Mononuclear cell (primary cell): ENCODE results near the gene PLEKHA7. TPM values are rescaled to one million over a fixed set of nuclear protein-coding genes. Genes with fewer than 3 reads are reported as not detected.

ENCODE experiments used
- H3K27me3 ChIP-seq: 2 replicates; pipeline ENCODE4 v1.6.0; 2011; ENCODE audit warnings: low read length, control low read depth; ENCODE audit not compliant: insufficient read depth
- H3K4me1 ChIP-seq: 2 replicates; pipeline ENCODE4 v1.5.1; 2011; ENCODE audit warnings: mild to moderate bottlenecking, low read length, control low read depth; ENCODE audit not compliant: insufficient read depth
- H3K4me3 ChIP-seq: 2 replicates; pipeline ENCODE4 v1.5.1; 2011; ENCODE audit warnings: mild to moderate bottlenecking, low read length, moderate library complexity
- H3K9me3 ChIP-seq: 2 replicates; pipeline ENCODE4 v1.5.1; 2011; ENCODE audit warnings: low read depth, mild to moderate bottlenecking, control low read depth, low read length
- total RNA-seq: library from RNA; depleted of rRNA; stranded (reverse); fragments of >200 nt; gene quantifications from one replicate; pipeline ENCODE4 v1.2.3, GENCODE V29; 2012

PLEKHA7 gene
- total RNA-seq, 1 donor, result 1.7 TPM

DNA sequence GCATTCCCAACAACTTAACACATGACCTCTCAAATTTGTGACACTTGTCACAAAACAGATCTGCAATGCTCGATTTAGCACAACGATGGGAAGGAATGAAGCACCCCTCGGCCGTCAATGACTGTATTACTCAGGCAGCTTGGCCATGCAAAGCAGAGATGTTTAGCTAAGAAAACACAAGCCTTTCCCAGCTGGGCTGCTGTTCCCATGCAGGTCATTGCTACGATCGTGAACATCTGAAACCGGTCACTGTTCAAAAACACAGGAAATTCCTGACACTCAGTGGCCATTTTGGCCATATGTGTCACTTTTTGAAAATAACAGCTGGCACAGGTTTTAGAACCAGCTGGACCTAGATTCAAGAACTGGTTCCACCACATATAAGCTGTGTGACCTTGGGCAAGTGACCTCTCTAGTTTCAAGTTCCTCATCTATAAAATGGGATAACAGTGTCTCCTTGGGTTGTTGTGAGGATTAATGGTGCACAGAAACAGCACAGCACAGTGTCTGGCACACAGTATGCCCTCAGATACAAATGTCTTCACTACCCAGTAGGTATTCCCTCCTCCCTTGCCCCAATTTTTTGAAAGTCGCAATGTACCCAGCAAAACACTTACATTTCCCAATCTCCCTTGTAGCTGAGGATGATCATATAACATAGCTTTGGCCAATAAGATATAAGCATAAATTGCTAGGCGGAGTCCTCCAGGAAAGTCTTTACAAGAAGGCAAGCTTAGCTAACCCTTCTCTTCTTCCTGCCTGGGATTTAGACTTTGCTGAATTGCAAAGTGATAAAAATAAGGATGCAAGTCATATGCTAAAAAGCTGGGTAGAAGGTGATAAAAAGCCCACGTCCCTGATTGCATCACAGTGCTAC lies 182.7 kb downstream of the PLEKHA7 start:
- no peaks in the 10 kb centered on the region for H3K4me1 ChIP-seq
- H3K27me3 ChIP-seq, result no peaks in the 10 kb centered on the region
- H3K4me3 ChIP-seq, result no peak overlapping the region
- H3K9me3 ChIP-seq, result no peaks in the 10 kb centered on the region

DNA sequence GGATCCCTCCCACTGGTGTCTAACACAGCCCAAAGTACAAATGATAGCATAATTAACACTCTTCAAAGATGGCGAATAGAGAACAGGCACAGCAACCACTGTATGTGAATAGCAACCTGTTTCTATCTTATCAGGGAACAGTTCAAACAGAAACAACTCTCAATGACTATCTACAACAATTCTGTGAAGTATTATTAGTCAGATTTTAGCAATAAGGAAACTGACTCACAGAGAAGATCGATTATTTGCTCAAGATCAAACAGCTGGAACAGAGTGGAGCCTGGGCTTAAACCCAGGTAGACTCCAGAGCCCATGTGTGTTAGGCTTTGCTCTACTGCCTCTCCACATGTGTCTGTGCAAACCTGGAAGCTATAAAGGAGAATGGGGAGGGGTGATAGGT lies 187.1 kb downstream of the PLEKHA7 start:
- no peak overlapping the region for H3K4me3 ChIP-seq
- H3K9me3 ChIP-seq, result no peaks in the 10 kb centered on the region
- no peaks in the 10 kb centered on the region for H3K27me3 ChIP-seq
- H3K4me1 ChIP-seq, result no peaks in the 10 kb centered on the region

DNA sequence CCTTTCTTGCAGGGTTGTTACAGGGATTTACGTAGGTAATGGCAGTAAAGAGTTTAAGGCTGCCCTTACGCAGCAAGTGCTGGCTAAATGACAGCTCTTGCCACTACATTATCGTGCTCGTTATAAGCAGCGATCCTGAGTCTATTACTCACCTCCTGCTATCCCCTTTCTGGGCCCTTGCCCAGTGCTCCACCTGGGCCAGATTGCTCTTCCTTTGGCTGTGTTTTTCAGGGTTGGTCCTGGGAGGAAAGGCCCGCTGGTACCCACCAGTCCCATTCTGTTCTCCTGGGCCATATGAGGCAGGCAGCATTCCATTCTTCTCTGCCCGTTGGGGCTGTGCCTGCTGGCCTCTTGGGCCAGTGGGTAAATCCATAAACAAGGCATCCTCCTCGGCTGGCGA lies 188.2 kb downstream of the PLEKHA7 start:
- H3K4me3 ChIP-seq, result no peak overlapping the region

DNA sequence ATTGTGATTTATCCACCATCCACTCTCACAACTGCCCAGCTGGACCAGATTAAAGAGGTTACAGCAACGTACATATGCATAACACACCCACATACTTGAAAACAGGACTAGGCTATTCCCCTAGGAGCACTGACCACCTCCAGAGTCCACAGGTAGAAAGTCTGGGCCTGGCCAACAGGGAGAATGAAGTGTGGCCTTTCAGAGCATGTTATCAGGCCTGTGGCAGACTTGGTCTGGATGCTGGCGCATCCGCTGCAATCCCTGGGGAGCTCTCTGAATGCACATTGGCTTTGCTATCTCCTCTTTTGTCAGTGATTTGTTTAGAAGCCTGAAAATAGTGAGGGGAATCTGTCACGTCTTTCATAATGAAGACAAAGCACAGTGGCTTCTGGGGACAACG lies 189.1 kb downstream of the PLEKHA7 start:
- no peak overlapping the region for H3K4me3 ChIP-seq
- H3K4me1 ChIP-seq, result no peaks in the 10 kb centered on the region
- no peaks in the 10 kb centered on the region for H3K9me3 ChIP-seq
- H3K27me3 ChIP-seq, result no peaks in the 10 kb centered on the region

More for the DNA sequence above, 188.2 kb downstream of the PLEKHA7 start:
- no peaks in the 10 kb centered on the region for H3K4me1 ChIP-seq
- no peaks in the 10 kb centered on the region for H3K9me3 ChIP-seq
- no peaks in the 10 kb centered on the region for H3K27me3 ChIP-seq

DNA sequence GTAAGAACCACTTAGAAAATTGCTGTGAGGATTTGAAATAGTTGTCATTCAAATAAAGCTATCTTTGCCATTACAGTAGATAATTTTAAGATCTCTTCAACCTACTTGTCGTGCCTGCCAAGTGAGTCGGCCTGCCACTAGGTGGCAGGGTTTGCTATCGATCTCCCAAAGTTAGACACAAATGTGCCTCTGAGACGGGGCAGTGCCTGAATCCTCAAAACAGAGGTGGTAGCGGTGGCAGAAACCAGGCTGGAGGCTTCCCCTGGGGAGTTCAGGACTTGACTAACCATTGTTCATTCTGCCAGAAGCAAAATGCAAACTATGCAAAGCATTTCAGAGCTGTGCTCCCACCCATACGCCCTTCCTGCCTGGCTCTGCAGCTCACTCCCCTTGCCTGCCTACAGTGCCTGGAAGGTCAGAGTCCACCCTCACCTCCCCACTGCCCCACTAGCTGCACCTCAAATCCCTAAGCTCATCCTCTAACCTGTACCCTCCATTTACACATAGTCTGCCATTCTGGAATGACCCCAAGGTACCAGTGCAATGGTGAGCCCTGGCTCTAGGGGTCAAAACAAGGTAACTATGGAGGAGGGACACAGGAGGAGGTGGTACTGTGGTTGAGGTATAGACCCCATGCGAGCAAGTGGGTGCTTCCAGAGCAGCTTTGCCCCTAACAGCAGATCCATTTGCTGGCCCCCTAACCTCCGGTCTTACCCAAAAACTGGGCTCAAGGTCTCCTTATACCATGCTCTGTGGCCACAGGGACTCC lies 193.7 kb downstream of the PLEKHA7 start:
- Histone ChIP-seq H3K9me3 (no peaks in the 10 kb centered on the region), H3K4me1 (peaks cover 26% of the 10 kb centered on the region), H3K4me3 (no peak overlapping the region), H3K27me3 (no peaks in the 10 kb centered on the region)

DNA sequence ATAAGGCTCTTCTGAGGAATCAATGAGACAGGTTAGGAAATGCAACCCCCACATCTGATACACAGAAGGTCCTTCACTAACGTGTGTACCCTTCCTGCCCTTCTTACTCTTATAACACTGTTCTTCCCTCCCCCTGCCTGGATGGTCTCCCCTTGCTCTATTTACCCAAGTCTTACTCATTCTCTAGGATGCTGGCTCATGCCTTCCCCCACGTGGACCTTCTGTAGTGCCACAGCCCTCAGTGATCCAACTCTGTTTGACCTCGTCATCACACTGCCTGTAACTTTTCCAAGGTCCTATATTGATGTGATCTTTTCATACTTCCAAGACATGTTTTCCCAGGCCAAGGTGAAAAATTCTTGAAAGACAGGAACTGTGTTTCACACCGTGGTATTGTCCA lies 195.9 kb downstream of the PLEKHA7 start:
- H3K4me3 ChIP-seq, result no peak overlapping the region
- H3K9me3 ChIP-seq, result no peaks in the 10 kb centered on the region
- no peaks in the 10 kb centered on the region for H3K27me3 ChIP-seq
- peaks cover 49% of the 10 kb centered on the region for H3K4me1 ChIP-seq

DNA sequence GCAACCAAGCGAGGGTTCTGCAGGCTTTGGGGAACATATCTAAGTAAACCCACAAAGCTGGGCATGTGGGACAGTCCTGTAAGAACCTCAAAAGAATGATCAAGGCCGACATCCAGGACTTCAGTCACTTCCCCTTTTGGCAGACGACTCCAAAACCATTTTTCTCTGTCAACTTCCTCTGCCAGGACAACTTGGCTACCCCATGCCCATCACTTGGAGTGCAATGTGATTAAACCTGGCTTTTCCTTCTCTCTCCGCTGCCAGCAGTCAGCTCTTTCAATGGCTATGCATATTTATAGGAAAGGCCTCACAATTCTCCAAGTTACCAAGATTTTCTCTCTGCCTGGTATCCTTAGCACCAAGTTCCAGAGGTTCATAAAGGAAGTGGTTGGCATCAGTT lies 196.9 kb downstream of the PLEKHA7 start:
- no peaks in the 10 kb centered on the region for H3K9me3 ChIP-seq
- H3K4me3 ChIP-seq, result no peak overlapping the region
- peaks cover 55% of the 10 kb centered on the region for H3K4me1 ChIP-seq
- H3K27me3 ChIP-seq, result no peaks in the 10 kb centered on the region

DNA sequence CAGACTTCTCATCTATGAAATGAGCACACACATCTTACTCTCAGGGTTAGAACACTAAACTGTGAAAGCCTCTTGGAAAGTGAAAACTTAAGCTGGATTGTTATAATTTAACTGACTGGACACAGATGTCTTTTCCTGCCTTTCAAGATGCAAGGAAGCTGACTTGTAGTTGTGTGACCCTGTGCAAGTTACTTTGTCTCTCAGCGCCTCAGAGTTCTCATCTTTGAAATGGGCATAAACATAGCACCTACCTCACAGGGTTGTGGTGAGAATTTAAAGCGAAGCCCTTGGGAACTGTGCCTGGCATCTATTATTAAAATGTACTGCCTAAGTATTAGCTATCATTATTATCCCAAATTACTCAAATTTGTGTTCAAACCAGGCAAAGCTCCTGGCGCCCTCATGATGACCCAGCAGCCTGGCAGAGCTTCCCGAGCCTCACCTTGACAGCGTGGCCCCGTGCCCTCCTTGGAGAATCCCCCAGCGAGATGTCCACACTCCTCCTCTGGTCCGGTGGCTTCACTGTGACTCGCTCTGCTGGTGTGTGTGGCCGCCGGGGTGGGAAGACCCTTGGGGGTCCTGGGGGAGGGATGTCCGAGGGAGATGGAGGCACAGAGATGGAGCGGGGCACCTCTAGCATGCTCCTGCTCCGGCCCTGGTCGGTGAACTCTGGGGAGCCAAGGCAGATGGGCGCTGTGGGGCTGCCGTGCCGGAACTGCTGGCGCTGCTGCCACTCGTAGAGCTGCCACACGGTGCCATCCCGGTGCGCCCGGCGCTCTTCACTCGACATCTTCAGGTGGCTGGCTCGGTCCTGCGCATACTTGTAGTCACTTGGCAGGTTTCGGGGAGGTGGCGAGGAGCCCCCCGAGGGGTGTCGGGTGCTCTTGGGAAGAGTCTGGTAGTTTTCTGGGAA lies 197.6 kb downstream of the PLEKHA7 start:
- Histone ChIP-seq H3K4me1 (peaks cover 55% of the 10 kb centered on the region), H3K4me3 (no peak overlapping the region), H3K27me3 (no peaks in the 10 kb centered on the region), H3K9me3 (no peaks in the 10 kb centered on the region)

DNA sequence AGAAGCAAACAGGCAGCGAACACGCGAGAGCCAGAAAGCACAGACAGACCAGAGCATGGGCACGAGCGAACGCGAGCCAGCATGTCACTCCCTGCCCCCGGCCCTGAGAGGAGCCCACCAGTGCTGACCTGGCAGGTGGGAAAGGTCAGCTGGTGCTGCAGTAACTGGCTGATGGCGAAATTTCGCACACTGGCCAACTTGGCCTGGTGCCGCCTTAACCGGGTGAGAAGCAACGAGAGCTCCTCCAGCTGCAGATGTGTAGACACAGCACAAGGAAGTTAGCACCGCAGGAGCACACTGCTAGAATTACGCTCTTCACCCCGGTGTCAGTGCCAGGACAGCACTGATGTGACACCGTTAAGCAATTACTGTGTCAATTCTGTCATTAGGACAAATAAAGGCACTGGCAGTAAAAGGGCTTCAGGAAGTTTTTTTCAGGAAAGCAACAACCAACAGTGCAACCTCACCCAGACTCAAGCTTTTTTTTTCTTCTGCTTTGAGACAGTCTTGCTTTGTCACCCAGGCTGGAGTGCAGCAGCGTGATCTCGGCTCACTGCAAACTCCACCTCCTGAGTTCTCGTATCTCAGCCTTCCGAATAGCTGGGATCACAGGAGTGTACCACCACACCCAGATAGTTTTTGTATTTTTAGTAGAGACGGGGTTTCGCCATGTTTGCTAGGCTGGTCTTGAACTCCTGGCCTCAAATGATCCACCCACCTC lies 199.0 kb downstream of the PLEKHA7 start:
- H3K9me3 ChIP-seq, result no peaks in the 10 kb centered on the region
- no peak overlapping the region for H3K4me3 ChIP-seq
- H3K4me1 ChIP-seq, result peaks cover 62% of the 10 kb centered on the region
- no peaks in the 10 kb centered on the region for H3K27me3 ChIP-seq

DNA sequence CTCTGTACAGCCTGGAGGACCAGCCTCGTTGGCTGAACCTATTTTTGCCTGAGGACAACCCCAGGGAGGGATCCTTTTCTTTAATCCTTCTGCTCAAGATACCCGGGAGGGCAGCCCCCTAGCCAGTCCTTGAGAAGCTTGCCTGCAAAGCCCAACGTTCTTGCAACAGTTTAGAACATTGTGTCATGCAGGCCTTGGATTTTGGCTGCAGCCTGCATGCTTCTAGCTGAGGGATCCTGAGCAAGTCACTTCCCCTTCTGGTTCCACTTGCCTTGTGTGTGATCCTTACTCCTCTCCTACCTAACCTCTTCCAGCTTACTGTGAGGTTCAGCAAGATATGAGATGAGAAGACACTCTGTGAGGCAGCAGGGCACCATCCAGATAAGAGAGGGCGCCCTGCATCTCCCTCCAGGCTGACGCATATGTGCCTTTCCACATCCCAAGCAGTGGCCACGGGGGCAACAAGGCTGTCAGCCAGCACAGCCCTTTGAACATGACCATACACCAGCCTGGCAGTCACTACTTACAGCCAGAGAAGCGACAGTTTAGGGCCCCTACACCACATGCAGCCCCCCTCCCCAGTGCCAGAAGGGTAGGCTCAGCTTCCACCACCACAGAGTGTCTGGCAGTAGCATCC lies 199.7 kb downstream of the PLEKHA7 start:
- no peaks in the 10 kb centered on the region for H3K9me3 ChIP-seq

DNA sequence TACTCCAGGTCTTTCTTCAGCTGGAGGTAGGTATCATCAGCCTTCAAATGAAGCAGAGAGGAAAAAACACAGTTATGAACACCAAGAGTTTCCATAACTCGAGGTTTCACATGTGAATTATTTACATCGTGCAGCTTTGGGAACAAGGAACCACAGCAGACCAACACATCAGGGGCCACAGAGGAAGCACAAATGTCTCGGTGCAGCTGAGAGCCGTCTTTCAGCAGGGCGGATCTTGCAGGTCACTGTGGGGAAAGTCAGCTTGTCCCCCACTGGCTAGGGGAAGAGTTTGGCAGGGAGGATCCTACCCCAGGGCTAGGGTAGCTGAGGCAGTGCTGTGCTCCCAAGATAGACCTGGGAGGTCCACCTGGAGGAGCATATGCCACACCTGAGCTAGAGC lies 201.1 kb downstream of the PLEKHA7 start:
- Histone ChIP-seq H3K4me3 (no peak overlapping the region), H3K4me1 (peaks cover 76% of the 10 kb centered on the region), H3K27me3 (no peaks in the 10 kb centered on the region), H3K9me3 (no peaks in the 10 kb centered on the region)

More for the DNA sequence above, 199.7 kb downstream of the PLEKHA7 start:
- Histone ChIP-seq H3K27me3 (no peaks in the 10 kb centered on the region), H3K4me1 (peaks cover 69% of the 10 kb centered on the region), H3K4me3 (no peak overlapping the region)

DNA sequence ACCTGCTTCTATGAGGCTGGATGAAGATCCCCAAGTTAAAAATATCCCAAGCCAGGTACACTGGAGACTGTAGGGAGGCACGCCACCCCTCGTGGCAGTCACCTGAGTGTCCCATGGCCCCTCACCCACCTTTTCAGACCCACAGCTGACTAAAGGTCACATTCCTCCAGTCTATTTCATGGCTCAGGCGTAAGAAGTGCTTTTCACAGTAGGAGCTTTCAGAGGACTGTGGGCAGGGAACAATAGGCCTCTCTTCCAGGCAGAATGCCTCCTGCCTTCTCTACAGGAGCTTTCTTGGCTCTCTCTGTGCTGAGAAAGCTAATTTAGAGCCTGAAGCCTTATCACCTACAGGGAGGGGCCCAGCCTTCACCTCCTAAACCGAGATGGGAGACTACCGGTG lies 201.9 kb downstream of the PLEKHA7 start:
- Histone ChIP-seq H3K9me3 (no peaks in the 10 kb centered on the region), H3K4me3 (no peak overlapping the region), H3K27me3 (no peaks in the 10 kb centered on the region), H3K4me1 (peaks cover 76% of the 10 kb centered on the region)

DNA sequence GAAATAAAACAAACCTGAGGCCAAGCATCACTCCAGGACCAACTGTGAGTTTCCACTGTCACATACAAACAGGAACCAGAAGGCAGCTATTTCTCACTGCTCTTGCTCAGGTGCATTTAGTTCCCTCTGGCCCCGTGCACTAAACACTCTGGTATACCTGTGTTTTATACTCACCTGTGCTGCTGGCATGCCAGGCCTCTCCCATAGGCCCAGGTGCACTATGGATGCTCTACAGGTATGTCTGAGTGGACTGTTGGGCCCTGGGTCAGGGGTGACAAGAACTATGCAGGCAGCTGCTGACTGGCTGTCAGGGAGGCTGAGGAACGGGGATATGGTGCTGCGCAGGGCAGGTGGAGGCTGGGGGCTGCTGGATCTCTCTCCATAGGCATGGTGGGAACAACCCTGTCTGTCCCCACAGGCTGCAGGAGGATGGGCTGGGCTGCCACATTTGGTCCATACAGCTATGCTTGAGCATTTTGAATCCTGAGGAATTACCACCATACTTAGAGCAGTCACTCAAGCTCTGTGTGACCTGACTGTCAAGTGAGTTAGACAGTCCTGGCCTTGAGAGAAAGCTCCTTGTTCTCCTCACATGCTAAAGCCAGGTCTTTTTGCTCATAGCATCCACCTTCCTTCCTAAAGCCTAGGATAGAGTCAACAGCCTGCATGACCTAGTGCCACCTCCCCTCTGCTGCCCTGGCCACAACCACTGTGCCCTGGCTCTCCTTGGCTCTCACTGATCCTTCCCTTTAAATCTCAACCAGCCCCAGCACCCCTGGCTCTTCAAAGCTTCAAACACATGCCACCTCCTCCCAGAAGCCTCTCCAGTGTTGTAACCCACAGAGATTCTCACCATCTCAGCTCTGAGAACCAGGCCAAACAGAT lies 202.8 kb downstream of the PLEKHA7 start:
- no peak overlapping the region for H3K4me3 ChIP-seq
- H3K4me1 ChIP-seq, result peaks cover 76% of the 10 kb centered on the region
- H3K9me3 ChIP-seq, result no peaks in the 10 kb centered on the region
- no peaks in the 10 kb centered on the region for H3K27me3 ChIP-seq
